ENCODE measurements around the gene RFX4.

The RFX4 gene

DNA sequence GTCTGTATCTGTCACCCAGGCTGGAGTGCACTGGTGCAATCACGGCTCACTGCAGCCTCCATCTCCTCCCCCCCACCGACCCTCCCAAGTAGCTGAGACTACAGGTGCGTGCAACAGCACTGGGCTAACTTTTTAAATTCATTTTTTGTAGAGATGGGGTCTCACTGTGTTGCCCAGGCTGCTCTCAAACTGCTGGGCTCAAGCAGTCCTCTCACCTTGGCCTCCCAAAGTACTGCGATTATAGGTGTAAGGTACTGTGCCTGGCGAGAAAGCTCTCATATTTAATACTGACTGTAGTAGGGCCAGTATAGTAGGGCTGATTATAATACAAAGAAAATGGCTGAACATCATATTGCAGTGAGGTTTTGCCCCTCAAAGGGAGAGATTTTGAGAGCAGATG lies 194.1 kb downstream of the RFX4 start:
- in situ Hi-C loops (cut with MboI; ENCODE audit: low pct_unique_long_range_greater_than_20kb, low sequenced_read_pairs, unreplicated experiment): no loop called here
- TF ChIP-seq, protein P1, sequence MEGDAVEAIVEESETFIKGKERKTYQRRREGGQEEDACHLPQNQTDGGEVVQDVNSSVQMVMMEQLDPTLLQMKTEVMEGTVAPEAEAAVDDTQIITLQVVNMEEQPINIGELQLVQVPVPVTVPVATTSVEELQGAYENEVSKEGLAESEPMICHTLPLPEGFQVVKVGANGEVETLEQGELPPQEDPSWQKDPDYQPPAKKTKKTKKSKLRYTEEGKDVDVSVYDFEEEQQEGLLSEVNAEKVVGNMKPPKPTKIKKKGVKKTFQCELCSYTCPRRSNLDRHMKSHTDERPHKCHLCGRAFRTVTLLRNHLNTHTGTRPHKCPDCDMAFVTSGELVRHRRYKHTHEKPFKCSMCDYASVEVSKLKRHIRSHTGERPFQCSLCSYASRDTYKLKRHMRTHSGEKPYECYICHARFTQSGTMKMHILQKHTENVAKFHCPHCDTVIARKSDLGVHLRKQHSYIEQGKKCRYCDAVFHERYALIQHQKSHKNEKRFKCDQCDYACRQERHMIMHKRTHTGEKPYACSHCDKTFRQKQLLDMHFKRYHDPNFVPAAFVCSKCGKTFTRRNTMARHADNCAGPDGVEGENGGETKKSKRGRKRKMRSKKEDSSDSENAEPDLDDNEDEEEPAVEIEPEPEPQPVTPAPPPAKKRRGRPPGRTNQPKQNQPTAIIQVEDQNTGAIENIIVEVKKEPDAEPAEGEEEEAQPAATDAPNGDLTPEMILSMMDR (IDR thresholded peaks at IDR 0.05; ENCODE audit: extremely low read depth, insufficient read depth, missing control alignments): no peak
- DNase-seq (ENCODE audit: low spot score): no peak

DNA sequence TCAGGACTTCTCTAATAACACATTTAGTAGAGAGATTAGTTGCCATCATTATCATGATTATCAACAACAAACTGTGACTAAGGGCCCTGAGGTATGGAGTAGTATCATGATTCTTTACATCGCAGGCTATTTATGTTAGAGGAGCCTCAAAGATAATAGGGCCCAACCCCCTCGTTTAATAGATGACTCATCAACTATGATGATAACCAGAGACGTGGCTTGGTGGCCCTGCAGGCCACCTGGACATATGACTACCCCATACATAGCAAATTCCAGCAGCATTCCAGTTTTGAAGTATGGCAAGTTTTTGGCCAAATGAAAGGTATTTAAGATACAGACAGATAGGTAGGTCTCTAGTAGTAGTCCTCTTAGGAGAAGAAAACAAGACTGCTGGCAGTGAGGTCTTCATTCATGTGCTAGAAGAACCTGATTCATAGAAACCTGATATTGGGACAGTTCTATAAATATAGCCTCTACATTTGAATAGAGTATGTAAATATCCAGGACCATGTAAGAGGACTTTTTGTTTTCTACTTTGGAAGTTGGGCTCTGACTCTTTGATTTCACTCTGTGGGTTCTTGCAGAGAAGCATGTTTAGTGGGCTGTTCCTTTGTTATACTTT lies 197.3 kb downstream of the RFX4 start:
- TF ChIP-seq, protein P1 (IDR thresholded peaks at IDR 0.05; ENCODE audit: extremely low read depth, insufficient read depth, missing control alignments): no peak
- DNase-seq (ENCODE audit: low spot score): no peak
- in situ Hi-C loops (cut with MboI; ENCODE audit: low pct_unique_long_range_greater_than_20kb, low sequenced_read_pairs, unreplicated experiment): no loop called here

DNA sequence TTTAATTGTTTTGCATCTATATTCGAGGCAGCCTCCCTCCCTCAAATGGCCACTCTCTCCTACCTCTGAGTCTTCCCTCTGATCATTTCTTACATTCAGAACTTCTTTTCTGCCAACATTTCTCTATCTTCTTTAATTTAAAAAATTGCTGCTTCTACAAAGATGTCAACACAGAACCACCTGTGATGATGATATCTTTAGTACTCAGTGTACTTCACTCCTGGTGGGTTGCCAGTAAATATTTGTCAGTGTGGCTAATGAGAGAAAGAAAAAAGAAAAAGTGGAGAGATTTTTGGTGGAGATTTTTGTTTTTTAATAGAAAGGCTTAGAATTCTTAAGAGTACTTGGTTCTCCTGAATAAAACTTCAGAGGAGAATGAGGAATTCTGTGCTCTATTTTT lies 199.8 kb downstream of the RFX4 start:
- no peak for DNase-seq (ENCODE audit: low spot score)
- TF ChIP-seq, protein P1 (IDR thresholded peaks at IDR 0.05; ENCODE audit: extremely low read depth, insufficient read depth, missing control alignments): no peak
- in situ Hi-C loops (cut with MboI; ENCODE audit: low pct_unique_long_range_greater_than_20kb, low sequenced_read_pairs, unreplicated experiment): no loop called here

DNA sequence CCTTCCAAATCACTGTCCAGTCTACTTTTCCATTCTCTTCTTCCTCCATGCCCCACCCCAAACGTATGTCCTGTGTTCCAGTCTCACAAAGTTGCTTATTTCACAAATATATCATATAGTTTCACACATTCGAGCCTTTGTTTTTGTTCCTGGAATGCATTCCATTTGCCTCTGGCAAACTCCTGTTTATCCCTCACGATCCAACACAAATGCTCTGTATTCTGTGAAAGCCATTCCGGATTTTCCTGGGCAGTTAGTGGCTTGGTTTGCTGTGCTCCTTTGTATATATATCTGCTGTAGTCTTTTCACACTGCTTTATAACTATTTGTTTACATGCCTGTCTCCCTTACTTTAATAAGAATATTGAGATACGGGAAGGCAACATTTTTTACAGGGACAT lies 200.7 kb downstream of the RFX4 start:
- in situ Hi-C loops (cut with MboI; ENCODE audit: low pct_unique_long_range_greater_than_20kb, low sequenced_read_pairs, unreplicated experiment): no loop called here
- TF ChIP-seq, protein P1 (IDR thresholded peaks at IDR 0.05; ENCODE audit: extremely low read depth, insufficient read depth, missing control alignments): no peak
- DNase-seq (ENCODE audit: low spot score): no peak

DNA sequence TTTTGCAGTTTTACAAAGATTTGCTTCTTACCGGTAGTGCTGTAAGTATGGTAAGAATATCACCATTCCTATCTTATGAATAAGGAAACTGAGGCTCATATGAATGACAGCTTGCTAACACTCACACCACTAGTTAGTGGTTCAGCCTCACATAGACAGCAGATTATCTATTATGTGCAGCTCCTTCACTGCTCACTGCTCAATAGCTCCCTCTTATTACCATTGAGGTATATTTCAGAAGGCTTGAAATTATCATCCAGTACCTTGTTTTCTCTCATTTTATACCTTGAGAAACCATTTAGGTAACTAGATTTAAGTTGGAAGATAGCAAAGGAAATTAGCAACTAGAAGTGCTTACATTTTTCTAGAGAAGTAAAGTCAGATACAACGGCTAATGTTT lies 207.2 kb downstream of the RFX4 start:
- DNase-seq (ENCODE audit: low spot score): no peak

DNA sequence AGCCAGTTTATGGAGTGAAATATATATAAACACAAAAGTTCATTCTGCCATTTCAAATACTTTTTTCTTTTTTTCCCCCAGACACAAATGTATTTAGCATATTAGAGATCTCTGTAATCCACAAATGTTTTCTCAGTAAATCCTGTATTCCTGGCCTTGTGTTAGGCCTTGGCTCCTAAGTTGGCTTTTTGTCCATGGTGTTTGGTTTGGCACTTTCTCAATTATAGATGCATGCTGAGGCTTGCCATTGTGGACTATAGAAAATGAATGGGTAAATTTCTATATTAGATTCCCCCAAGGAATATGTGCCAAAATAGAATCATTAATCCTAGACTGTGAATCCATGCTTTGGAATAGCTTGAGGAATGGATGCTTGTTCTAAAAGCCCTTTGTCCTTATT lies 208.7 kb downstream of the RFX4 start:
- in situ Hi-C loops (cut with MboI; ENCODE audit: low pct_unique_long_range_greater_than_20kb, low sequenced_read_pairs, unreplicated experiment): no loop called here
- TF ChIP-seq, protein P1 (IDR thresholded peaks at IDR 0.05; ENCODE audit: extremely low read depth, insufficient read depth, missing control alignments): no peak
- DNase-seq (ENCODE audit: low spot score): no peak

More for the DNA sequence above, 207.2 kb downstream of the RFX4 start:
- TF ChIP-seq, protein P1 (IDR thresholded peaks at IDR 0.05; ENCODE audit: extremely low read depth, insufficient read depth, missing control alignments): no peak
- in situ Hi-C loops (cut with MboI; ENCODE audit: low pct_unique_long_range_greater_than_20kb, low sequenced_read_pairs, unreplicated experiment): no loop called here

Data from GM13977 (cell line).